Activated CD4-positive, alpha-beta memory T cell treated with anti-CD3 and anti-CD28 coated beads for 36 hours (primary cell): ENCODE results near the gene CACNA1C. TPM values are rescaled to one million over a fixed set of nuclear protein-coding genes. Genes with fewer than 3 reads are reported as not detected.

Source experiments
- CTCF ChIA-PET: fragments of 350-600 bp; sonication (Branson Sonifier 250); formaldehyde crosslinking; loops from one replicate; lab custom pipeline; 2021; ENCODE audit warnings: antibody characterized with exemption, inconsistent platforms; lab: Charles Lee
- POLR2A ChIA-PET: fragments of 350-600 bp; sonication (Branson Sonifier 250); formaldehyde crosslinking; loops from one replicate; lab custom pipeline; 2021; ENCODE audit warnings: antibody characterized with exemption; lab: Charles Lee
- DNase-seq: peaks from one replicate; pipeline ENCODE4 v3.0.0-alpha.2; 2020
- H3K27ac Mint-ChIP-seq: one replicate; pipeline ENCODE4 v1.8.0; 2021; ENCODE audit warnings: mixed read lengths
- H3K27me3 Mint-ChIP-seq: one replicate; pipeline ENCODE4 v1.8.0; 2021; ENCODE audit warnings: mixed read lengths
- H3K36me3 Mint-ChIP-seq: one replicate; pipeline ENCODE4 v1.8.0; 2021; ENCODE audit warnings: mixed read lengths
- H3K4me1 Mint-ChIP-seq: one replicate; pipeline ENCODE4 v1.8.0; 2021; ENCODE audit warnings: low read depth, mixed read lengths
- H3K4me3 Mint-ChIP-seq: one replicate; pipeline ENCODE4 v1.8.0; 2021; ENCODE audit warnings: mild to moderate bottlenecking, mixed read lengths
- H3K9me3 Mint-ChIP-seq: one replicate; pipeline ENCODE4 v1.8.0; 2021; ENCODE audit warnings: mixed read lengths
- intact Hi-C: fragments of 100-400 bp; cut with micrococcal nuclease; formaldehyde crosslinking; loops from one replicate; pipeline ENCODE4 v1.15.1; 2023
- total RNA-seq, 2 experiments: library from RNA; stranded (reverse); gene quantifications; one replicate each; pipeline ENCODE4 v1.2.3, GENCODE V29; 2021

Gene CACNA1C
- total RNA-seq, 2 experiments from 2014 or later = 0.07 to 0.12 TPM

DNA sequence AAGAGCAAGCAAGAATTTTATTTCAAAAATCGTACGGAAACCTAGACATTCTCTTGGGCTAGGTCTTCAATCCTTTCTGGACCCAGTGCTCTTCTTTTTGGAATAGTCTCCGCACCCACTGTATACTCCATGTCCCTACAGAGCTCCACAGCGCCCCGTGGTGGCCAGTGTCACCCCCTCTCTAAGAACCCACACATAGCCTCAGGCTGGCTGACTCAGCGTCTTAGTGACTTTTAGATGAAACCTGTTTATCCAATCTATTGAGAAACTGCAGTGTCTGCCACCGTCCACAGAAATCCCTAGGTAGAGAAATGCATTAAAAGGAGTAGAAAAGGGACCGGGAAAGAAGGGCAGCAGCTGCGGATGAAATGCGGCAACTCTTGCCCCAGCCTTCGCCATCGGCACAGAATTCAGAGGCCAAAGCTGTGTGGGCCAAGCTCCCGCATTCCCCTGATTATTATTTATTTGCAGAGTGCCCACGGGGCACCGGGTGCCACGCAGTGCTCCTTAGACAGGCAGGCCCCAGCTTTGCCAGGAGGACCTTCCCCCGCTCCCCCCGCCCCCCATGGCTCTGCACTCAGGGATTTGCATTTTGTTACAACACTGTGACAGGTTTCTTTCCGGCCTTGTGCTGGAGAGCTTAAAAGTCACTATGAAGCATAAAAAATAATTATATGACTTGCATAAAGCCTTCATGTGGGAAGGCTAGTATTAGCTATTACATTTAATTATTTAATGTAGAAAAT lies 571.9 kb downstream of the CACNA1C start:
- intact Hi-C loops = no loop called here
- CTCF ChIA-PET = no interaction called here
- Mint-ChIP-seq H3K27ac (no peak overlapping the region), H3K36me3 (no peaks in the 10 kb centered on the region), H3K27me3 (peaks cover 46% of the 10 kb centered on the region), H3K4me3 (no peak overlapping the region), H3K4me1 (no peaks in the 10 kb centered on the region), H3K9me3 (no peaks in the 10 kb centered on the region)
- POLR2A ChIA-PET = no interaction called here
- peak; percentile 51 for DNase-seq

GRCh38 chr12:2625289-2625612 lies 572.5 kb downstream of the CACNA1C start:
- no peaks in the 10 kb centered on the region for H3K36me3 Mint-ChIP-seq

GRCh38 chr12:2627076-2627834 lies 574.5 kb downstream of the CACNA1C start:
- intact Hi-C loops = no loop called here

More at GRCh38 chr12:2625289-2625612, 572.5 kb downstream of the CACNA1C start:
- Mint-ChIP-seq H3K27ac (no peak overlapping the region), H3K27me3 (peaks cover 46% of the 10 kb centered on the region), H3K4me3 (no peak overlapping the region), H3K9me3 (no peaks in the 10 kb centered on the region), H3K4me1 (no peaks in the 10 kb centered on the region)
- ChIA-PET CTCF (no interaction called here), POLR2A (no interaction called here)
- intact Hi-C loops = no loop called here
- DNase-seq = no peak

DNA sequence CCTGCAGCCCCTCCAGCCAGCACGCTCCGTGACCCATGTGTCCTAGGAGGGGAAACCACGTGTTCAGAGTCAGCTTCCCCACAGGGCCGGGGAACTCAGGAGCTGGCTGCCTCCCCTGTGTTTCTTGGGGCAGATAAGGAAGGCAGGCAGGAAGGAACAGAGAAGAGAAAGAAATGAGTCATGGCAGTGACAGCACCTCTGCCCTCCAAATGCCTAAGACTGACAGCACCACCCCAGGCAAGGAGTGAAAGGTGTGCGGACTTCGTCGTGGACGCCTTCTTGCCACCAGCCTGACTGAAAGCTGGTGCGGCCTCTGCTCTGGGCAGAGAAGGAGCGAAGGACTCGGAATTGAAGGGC lies 575.0 kb downstream of the CACNA1C start:
- CTCF ChIA-PET = no interaction called here
- intact Hi-C loops = no loop called here
- POLR2A ChIA-PET = no interaction called here
- H3K4me3 Mint-ChIP-seq = no peak overlapping the region
- DNase-seq = no peak
- no peaks in the 10 kb centered on the region for H3K9me3 Mint-ChIP-seq
- no peaks in the 10 kb centered on the region for H3K4me1 Mint-ChIP-seq
- H3K27ac Mint-ChIP-seq = no peak overlapping the region
- H3K27me3 Mint-ChIP-seq = peaks cover 38% of the 10 kb centered on the region
- no peaks in the 10 kb centered on the region for H3K36me3 Mint-ChIP-seq

More at GRCh38 chr12:2627076-2627834, 574.5 kb downstream of the CACNA1C start:
- Mint-ChIP-seq H3K27me3 (peaks cover 40% of the 10 kb centered on the region), H3K36me3 (no peaks in the 10 kb centered on the region), H3K4me3 (no peak overlapping the region), H3K9me3 (no peaks in the 10 kb centered on the region), H3K4me1 (no peaks in the 10 kb centered on the region), H3K27ac (no peak overlapping the region)
- DNase-seq = no peak
- ChIA-PET POLR2A (no interaction called here), CTCF (interaction anchor here (0.8 kb wide), 1 partner anchor 157 kb away, joined by 3 read pairs; no protein-coding TSS in a partner anchor)

GRCh38 chr12:2628401-2628800 lies 575.6 kb downstream of the CACNA1C start:
- H3K27me3 Mint-ChIP-seq = peaks cover 37% of the 10 kb centered on the region
- POLR2A ChIA-PET = no interaction called here
- no peaks in the 10 kb centered on the region for H3K4me1 Mint-ChIP-seq
- DNase-seq = no peak
- H3K27ac Mint-ChIP-seq = no peak overlapping the region
- no peak overlapping the region for H3K4me3 Mint-ChIP-seq
- intact Hi-C loops = no loop called here
- no peaks in the 10 kb centered on the region for H3K36me3 Mint-ChIP-seq
- no peaks in the 10 kb centered on the region for H3K9me3 Mint-ChIP-seq
- CTCF ChIA-PET = no interaction called here

GRCh38 chr12:2629051-2629450 lies 576.3 kb downstream of the CACNA1C start:
- H3K4me1 Mint-ChIP-seq = no peaks in the 10 kb centered on the region
- H3K4me3 Mint-ChIP-seq = no peak overlapping the region
- H3K27me3 Mint-ChIP-seq = peaks cover 37% of the 10 kb centered on the region
- intact Hi-C loops = no loop called here
- no peak overlapping the region for H3K27ac Mint-ChIP-seq
- H3K9me3 Mint-ChIP-seq = no peaks in the 10 kb centered on the region
- no peak for DNase-seq
- POLR2A ChIA-PET = no interaction called here
- CTCF ChIA-PET = no interaction called here
- H3K36me3 Mint-ChIP-seq = no peaks in the 10 kb centered on the region

DNA sequence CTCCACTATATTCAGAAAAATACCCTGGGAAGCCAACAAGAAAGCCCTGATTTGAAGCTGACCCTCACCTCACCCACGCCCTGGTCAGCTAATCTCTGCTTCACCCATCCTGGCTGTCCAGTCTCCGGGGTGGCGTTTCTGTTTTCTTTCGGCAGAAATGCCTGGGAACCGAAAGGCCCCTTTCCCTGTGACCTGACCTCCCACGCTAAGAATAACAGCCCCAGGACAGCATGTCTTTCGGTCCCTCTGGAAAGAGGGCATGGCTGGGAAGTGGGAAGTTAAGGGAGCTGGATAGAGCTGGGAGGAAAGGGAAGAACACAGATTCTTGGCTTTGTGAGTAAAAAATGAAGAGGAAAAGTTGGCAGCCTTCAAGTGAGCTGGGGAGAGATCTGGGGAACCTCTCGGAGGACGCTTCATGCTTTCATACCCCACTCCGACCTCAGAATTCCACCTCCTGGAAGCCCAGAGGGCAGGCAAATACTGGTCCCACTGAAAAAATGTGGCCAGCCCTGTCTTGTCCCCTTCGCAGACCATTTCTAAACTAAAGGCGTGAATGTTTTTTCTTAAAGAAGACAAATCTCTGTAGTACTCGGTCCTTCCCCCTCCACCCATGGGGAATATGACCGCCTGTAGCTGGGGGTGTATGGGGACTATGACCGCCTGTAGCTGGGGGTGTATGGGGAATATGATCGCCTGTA lies 579.0 kb downstream of the CACNA1C start:
- no peak for DNase-seq
- H3K4me3 Mint-ChIP-seq = no peak overlapping the region
- H3K27ac Mint-ChIP-seq = no peak overlapping the region
- no peaks in the 10 kb centered on the region for H3K4me1 Mint-ChIP-seq
- ChIA-PET POLR2A (no interaction called here), CTCF (no interaction called here)
- no peaks in the 10 kb centered on the region for H3K36me3 Mint-ChIP-seq
- H3K27me3 Mint-ChIP-seq = peaks cover 45% of the 10 kb centered on the region
- H3K9me3 Mint-ChIP-seq = no peaks in the 10 kb centered on the region
- intact Hi-C loops = no loop called here

DNA sequence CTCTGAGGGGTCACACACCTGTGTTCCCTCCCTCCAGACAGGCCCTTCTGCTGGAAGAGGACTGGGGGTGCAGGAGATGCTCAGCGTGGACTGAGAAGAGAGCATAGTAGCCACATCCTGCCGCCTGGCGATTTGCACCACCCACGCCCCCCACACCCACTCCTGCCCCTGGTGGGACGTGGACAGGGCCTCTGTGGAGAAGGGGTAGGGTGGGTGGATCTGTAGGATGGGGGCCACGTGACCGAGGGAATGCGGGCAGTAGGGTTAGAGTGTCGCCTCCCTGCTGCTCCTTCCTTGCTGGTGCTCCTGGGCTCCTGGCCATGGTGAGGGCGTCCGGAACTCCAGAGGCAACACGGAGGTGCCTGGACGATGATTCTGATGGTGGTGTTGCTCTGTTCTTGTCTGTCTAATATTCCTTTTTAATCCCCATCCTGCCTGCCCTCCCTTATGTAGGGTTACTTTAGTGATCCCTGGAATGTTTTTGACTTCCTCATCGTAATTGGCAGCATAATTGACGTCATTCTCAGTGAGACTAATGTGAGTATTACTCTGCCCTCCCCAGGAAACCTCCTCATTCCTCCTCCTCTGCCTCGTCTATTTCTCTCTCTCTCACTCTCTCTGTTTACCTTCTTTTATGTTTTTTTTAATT lies 580.5 kb downstream of the CACNA1C start:
- no peaks in the 10 kb centered on the region for H3K9me3 Mint-ChIP-seq
- ChIA-PET CTCF (no interaction called here), POLR2A (no interaction called here)
- no peaks in the 10 kb centered on the region for H3K36me3 Mint-ChIP-seq
- DNase-seq = no peak
- H3K27me3 Mint-ChIP-seq = peaks cover 37% of the 10 kb centered on the region
- no peak overlapping the region for H3K27ac Mint-ChIP-seq
- intact Hi-C loops = no loop called here
- no peaks in the 10 kb centered on the region for H3K4me1 Mint-ChIP-seq
- H3K4me3 Mint-ChIP-seq = no peak overlapping the region

DNA sequence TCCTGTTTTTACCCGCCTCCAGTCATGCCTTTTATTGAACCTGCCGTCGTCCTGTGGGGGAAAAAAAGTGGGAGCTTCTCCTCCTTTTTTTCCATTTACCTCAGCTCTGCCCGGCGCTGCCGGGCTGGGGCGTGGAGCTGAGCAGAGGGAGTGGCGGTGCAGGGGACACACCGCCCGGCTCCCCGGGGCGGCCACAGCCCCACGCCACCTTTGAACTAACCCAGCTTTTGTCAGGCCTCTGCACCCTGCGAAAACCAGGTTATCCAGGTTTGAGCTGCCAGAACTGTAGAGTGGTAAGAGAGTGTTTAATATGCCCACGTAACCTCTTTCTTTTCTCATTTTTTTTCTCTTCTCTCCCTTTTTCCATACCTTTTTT lies 581.0 kb downstream of the CACNA1C start:
- no peak overlapping the region for H3K4me3 Mint-ChIP-seq
- intact Hi-C loops = no loop called here
- no peak overlapping the region for H3K27ac Mint-ChIP-seq
- no peak for DNase-seq
- ChIA-PET CTCF (no interaction called here), POLR2A (no interaction called here)
- H3K4me1 Mint-ChIP-seq = no peaks in the 10 kb centered on the region
- H3K9me3 Mint-ChIP-seq = no peaks in the 10 kb centered on the region
- peaks cover 36% of the 10 kb centered on the region for H3K27me3 Mint-ChIP-seq
- no peaks in the 10 kb centered on the region for H3K36me3 Mint-ChIP-seq

- H3K27me3 Mint-ChIP-seq = peaks cover 31% of the 10 kb centered on the region
- no peaks in the 10 kb centered on the region for H3K4me1 Mint-ChIP-seq
- no peaks in the 10 kb centered on the region for H3K36me3 Mint-ChIP-seq
- intact Hi-C loops = no loop called here
- no peak overlapping the region for H3K27ac Mint-ChIP-seq
- no peak for DNase-seq
- CTCF ChIA-PET = no interaction called here
- no peak overlapping the region for H3K4me3 Mint-ChIP-seq
- no peaks in the 10 kb centered on the region for H3K9me3 Mint-ChIP-seq
- POLR2A ChIA-PET = no interaction called here
Measured at GRCh38 chr12:2634471-2634870, 581.7 kb downstream of the CACNA1C start.

DNA sequence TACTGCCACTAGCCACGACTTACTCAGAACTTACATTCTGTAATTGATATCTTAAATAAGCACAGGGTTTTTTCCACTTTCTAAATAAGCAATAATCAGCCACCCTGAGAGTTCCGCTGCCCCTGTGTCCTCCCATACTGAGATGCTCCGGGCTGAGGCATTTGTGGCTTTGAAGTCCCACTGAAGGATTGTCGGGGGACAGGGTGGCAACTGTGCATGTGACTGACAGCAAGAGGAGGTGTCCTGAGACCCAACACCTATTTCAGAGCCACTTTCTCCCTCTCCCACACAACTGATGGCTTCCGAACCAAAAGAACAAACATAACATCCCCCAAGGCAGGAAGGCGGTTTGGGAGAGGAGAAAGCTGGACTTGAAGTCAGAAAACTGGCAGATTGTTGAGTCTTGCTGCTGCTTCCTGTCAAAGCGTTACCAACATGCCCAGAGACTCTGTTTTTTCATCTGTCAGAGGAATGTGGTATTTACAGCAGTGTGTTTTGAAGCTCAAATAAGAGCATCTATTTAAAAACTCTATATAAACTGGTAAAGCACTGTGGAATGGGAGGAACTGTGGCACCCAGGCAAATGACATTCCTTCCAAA lies 584.1 kb downstream of the CACNA1C start:
- DNase-seq = no peak
- CTCF ChIA-PET = no interaction called here
- peaks cover 32% of the 10 kb centered on the region for H3K27me3 Mint-ChIP-seq
- no peak overlapping the region for H3K27ac Mint-ChIP-seq
- H3K9me3 Mint-ChIP-seq = no peaks in the 10 kb centered on the region
- no peak overlapping the region for H3K4me3 Mint-ChIP-seq
- POLR2A ChIA-PET = no interaction called here
- peaks cover 8% of the 10 kb centered on the region for H3K4me1 Mint-ChIP-seq
- intact Hi-C loops = no loop called here
- no peaks in the 10 kb centered on the region for H3K36me3 Mint-ChIP-seq

DNA sequence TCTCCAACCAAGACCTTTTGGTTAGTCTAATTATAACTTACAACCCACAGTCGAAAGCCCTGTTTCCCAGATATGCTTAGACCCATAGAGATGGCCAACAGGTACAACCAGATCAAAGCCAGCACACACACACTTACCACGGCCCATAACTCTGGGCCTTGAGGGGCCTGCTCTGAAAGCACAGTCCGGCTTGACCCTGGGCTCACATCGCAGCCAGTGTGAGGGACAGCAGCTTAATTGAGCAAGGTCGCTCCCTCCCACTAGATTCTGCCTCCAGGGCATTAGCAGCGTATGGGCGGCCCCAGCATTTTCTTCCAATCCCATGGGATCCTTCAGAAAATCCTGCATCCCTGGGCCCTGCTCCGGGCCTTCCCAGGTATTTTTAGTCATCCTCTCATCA lies 584.6 kb downstream of the CACNA1C start:
- POLR2A ChIA-PET = no interaction called here
- intact Hi-C loops = no loop called here
- H3K27me3 Mint-ChIP-seq = peaks cover 32% of the 10 kb centered on the region
- no peak overlapping the region for H3K4me3 Mint-ChIP-seq
- CTCF ChIA-PET = no interaction called here
- H3K27ac Mint-ChIP-seq = no peak overlapping the region
- DNase-seq = no peak
- H3K9me3 Mint-ChIP-seq = no peaks in the 10 kb centered on the region
- H3K36me3 Mint-ChIP-seq = no peaks in the 10 kb centered on the region
- H3K4me1 Mint-ChIP-seq = peaks cover 14% of the 10 kb centered on the region
